ENCODE data around the gene TPST2.

- TF ChIP-seq CTCF (conservative IDR thresholded peaks at IDR 0.05; ENCODE audit: low read depth, low read length), result no peak
- TF ChIP-seq FOS (IDR thresholded peaks at IDR 0.05; ENCODE audit: low read depth, low read length), result no peak
- no peak for TF ChIP-seq MAZ (IDR thresholded peaks at IDR 0.05; ENCODE audit: borderline replicate concordance, low read depth, low read length)
- no peak for TF ChIP-seq RCOR1 (IDR thresholded peaks at IDR 0.05; ENCODE audit: insufficient replicate concordance, low read length)
- no peak for TF ChIP-seq POLR2A (IDR thresholded peaks at IDR 0.05; ENCODE audit: low read depth, low read length)
- TF ChIP-seq SMC3 (IDR thresholded peaks at IDR 0.05; ENCODE audit: low read depth, low read length), result no peak
- TF ChIP-seq USF2 (IDR thresholded peaks at IDR 0.05; ENCODE audit: low read depth, low read length), result no peak
- TF ChIP-seq ELK1 (IDR thresholded peaks at IDR 0.05; ENCODE audit: borderline replicate concordance, low read depth, low read length), result no peak
- TF ChIP-seq CEBPB (IDR thresholded peaks at IDR 0.05; ENCODE audit: low read depth, low read length), result 0 out of 2 replicates have a peak, but pooled peaks have one; percentile 29
Observed at GRCh38 chr22:26552466-26552865, 37.5 kb downstream of the TPST2 start.
